ENCODE measurements around the gene MTX2. TPM values are rescaled to one million over a fixed set of nuclear protein-coding genes. Genes with fewer than 3 reads are reported as not detected.
"Not testable (repeated sequence)": the region's sequence is repeated elsewhere in the genome, so short reads cannot be mapped to it uniquely, and the experiment has no call there.

MTX2 gene
- total RNA-seq, 1 experiment from 2014 or later, result 55.3 TPM

DNA sequence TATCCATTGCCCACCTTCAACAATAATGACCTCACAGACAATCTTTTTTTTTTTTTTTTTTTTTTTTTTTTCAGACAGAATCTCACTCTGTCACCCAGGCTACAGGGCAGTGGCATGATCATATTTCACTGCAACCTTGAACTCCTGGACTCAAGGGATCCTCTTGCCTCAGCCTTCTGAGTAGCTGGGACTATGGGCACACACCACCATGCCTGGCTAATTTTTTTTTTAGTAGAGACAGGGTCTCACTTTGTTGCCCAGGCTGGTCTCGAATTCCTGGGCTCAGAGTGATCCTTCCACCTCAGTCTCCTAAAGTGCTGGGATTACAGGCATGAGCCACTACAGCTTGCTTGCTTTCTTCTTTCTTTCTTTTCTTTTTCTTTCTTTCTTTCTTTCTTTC, 103.9 kb downstream of the MTX2 start:
- DNase-seq (ENCODE audit: low spot score), result not testable (repeated sequence)

DNA sequence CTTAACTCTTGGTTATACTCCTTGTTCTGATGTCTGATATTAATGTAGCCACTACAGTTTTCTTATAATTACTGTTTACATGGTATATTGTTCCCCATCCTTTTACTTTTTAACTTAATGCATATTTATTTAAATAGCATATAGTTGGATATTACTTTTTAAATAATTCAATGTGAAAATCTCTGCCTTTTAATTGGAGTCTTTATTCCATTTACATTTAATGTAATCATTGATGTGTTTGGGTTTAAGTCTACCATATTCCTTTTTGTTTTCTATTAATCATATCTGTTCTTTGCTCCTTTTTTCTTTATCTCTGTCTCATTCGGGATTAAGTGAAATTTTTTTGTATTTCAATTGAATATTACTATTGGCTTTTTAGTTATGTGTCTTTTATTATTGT, 109.1 kb downstream of the MTX2 start:
- no peak for DNase-seq (ENCODE audit: low spot score)

GRCh38 chr2:176380341-176380740, 111.1 kb downstream of the MTX2 start:
- DNase-seq (ENCODE audit: low spot score), result no peak

DNA sequence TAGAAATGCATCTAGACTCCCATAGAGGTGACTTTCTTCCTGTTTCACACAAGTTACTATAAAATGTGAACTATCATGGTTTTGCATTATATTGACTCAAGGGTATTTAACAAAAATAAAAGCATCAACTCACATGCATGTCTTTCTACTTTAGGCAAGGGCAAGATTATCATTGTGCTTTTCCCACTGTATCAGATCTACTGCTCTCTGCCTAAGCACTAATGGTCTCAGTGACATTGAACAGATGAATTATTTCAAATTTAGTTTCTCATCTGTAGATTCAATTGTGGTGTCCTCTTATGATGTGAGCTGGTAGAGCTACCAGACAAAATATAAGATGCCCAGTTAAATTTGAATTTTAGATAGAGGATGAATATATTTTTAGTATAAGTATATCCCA, 113.9 kb downstream of the MTX2 start:
- DNase-seq (ENCODE audit: low spot score), result peak; percentile 0

GRCh38 chr2:176383836-176384442, 114.7 kb downstream of the MTX2 start:
- peak; percentile 1 for DNase-seq (ENCODE audit: low spot score)

GRCh38 chr2:176385219-176385759, 116.0 kb downstream of the MTX2 start:
- peak; percentile 1 for DNase-seq (ENCODE audit: low spot score)

GRCh38 chr2:176385838-176386237, 116.6 kb downstream of the MTX2 start:
- peak; percentile 1 for DNase-seq (ENCODE audit: low spot score)

Other genes starting within 250 kb of the MTX2 start
- not detected in 2 replicates for gene EVX2, start 185.5 kb upstream of the MTX2 start, total RNA-seq (2014; rRNA removed; shearing (Covaris generic))
- gene HOXD13, start 176.7 kb upstream of the MTX2 start, total RNA-seq (2014; rRNA removed; shearing (Covaris generic)), result 3.1 and 4.8 TPM in 2 replicates
- not detected in 2 replicates for gene HOXD12, start 169.6 kb upstream of the MTX2 start, total RNA-seq (2014; rRNA removed; shearing (Covaris generic))
- not detected in 2 replicates for gene HOXD11, start 162.2 kb upstream of the MTX2 start, total RNA-seq (2014; rRNA removed; shearing (Covaris generic))
- not detected in 2 replicates for gene HOXD10, start 152.7 kb upstream of the MTX2 start, total RNA-seq (2014; rRNA removed; shearing (Covaris generic))
- gene HOXD9, start 146.7 kb upstream of the MTX2 start, total RNA-seq (2014; rRNA removed; shearing (Covaris generic)), result 1.1 and 2.1 TPM in 2 replicates
- not detected in 2 replicates for gene HOXD8, start 139.7 kb upstream of the MTX2 start, total RNA-seq (2014; rRNA removed; shearing (Covaris generic))
- not detected in 2 replicates for gene HOXD4, start 117.9 kb upstream of the MTX2 start, total RNA-seq (2014; rRNA removed; shearing (Covaris generic))
- gene HOXD3, start 112.1 kb upstream of the MTX2 start, total RNA-seq (2014; rRNA removed; shearing (Covaris generic)), result 0.29 and 0.70 TPM in 2 replicates
- gene HOXD1, start 80.8 kb upstream of the MTX2 start, total RNA-seq (2014; rRNA removed; shearing (Covaris generic)), result not detected in 2 replicates